ENCODE results near the gene IQCE. TPM values are rescaled to one million over a fixed set of nuclear protein-coding genes. Genes with fewer than 3 reads are reported as not detected.

The IQCE gene
- total RNA-seq, 4 donors from 2014 or later: 16.8 to 46.9 (median 26.9) TPM

DNA sequence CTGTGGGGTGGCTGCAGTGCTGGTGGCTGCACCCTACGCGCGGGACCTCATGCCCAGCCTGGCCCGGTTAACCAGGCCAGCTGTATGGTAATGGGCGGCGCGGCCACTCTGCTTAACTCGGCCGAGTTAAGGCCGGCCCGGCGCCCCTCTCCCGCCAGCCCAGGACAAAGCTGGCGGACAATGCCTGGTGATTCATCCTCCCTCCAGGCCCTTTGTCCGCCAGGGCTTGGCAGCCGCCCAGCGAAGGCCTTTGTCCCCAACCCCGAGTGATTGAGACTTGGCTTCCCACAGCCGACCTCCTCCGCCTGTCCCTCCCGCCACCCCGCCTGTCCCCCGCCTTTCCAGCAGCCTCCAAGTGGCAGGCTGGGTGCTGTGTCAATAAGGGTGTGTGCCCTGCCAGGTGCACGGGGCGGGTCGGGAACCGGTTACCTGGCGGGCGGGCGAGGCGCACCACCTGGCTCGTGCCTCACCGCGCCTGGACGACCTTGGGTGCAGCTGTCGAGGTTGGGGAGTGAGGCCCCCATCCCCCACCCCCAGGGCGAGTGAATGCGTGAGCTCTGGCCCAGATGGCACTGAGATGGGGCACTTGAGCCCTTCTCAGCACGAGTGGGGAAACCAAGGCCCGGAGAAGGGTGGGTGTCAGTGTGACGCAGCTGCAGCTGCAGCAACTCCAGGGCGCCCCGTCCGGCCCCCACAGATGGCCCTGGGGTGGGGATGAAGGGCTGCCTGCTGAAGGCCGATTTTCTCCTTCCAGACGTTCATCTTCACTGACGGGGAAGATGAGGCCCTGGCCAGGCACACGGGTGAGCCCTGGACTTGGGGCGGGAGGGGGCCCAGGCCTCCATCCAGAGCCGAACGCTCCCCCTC, 34.6 kb upstream of the IQCE start:
- DNase-seq (ENCODE audit: low spot score in 2 of 2): no peak
- Histone ChIP-seq H3K4me3 (peak overlapping the region in 1 of 4 donors; percentile 63), H3K27me3 (peaks cover 0 to 28% of the 10 kb centered on the region in 2 donors), H3K9me3 (no peaks in the 10 kb centered on the region), H3K36me3 (peaks cover 0 to 18% (median 0%) of the 10 kb centered on the region in 3 donors), H3K27ac (peak overlapping the region; percentile 40 to 71 (median 68)), H3K4me1 (peaks cover 0 to 94% (median 77%) of the 10 kb centered on the region in 4 donors)
- TF ChIP-seq EP300 (IDR thresholded peaks at IDR 0.05) (peak in 1 of 2 donors; percentile 48), POLR2A (IDR thresholded peaks at IDR 0.05) (no peak)
- TF ChIP-seq, protein P1, sequence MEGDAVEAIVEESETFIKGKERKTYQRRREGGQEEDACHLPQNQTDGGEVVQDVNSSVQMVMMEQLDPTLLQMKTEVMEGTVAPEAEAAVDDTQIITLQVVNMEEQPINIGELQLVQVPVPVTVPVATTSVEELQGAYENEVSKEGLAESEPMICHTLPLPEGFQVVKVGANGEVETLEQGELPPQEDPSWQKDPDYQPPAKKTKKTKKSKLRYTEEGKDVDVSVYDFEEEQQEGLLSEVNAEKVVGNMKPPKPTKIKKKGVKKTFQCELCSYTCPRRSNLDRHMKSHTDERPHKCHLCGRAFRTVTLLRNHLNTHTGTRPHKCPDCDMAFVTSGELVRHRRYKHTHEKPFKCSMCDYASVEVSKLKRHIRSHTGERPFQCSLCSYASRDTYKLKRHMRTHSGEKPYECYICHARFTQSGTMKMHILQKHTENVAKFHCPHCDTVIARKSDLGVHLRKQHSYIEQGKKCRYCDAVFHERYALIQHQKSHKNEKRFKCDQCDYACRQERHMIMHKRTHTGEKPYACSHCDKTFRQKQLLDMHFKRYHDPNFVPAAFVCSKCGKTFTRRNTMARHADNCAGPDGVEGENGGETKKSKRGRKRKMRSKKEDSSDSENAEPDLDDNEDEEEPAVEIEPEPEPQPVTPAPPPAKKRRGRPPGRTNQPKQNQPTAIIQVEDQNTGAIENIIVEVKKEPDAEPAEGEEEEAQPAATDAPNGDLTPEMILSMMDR (IDR thresholded peaks at IDR 0.05): no peak
- WGBS, 2 donors: 33 to 63% methylated on average over 23 to 25 of the region's 51 CpGs

DNA sequence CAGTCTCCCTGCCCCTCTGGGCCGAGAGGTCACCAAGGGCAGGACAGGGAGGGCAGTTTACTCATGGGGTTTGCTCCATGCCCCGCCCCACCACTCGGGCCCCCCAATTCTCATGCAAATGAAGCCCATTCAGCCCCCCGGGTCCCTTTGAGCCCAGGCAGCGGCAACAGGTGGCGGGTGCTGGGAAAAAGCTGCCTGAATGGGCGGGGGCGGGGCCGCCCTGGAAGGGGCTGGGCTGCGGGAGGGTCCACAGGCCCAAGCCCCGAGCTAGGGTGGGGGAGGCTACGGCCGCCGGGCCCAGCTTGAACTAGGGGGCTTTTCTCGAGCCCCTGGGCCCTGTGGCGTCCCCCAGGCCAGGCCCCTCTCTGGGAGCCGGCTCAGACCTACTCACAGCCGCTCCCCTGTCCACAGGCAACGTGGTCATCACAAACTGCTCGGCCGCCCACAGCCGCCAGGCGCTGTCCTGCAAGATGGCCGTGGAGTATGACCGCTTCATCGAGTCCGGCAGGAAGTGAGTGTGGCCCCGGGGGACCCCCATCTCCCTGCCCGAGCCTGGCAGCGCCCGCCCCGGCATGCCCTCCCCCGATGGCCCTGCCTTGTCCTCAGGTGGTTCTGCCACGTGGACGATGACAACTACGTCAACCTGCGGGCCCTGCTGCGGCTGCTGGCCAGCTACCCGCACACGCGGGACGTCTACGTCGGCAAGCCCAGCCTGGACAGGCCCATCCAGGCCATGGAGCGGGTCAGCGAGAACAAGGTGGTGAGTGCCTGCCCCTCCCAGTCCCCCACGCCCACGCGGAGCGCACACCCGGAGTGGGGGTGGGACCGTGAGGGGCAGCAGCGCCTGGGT, 33.7 kb upstream of the IQCE start:
- Histone ChIP-seq H3K27me3 (peaks cover 0 to 28% of the 10 kb centered on the region in 2 donors), H3K9me3 (no peaks in the 10 kb centered on the region), H3K36me3 (peaks cover 0 to 18% (median 0%) of the 10 kb centered on the region in 3 donors), H3K27ac (peak overlapping the region in 3 of 4 donors; percentile 66 to 71 (median 70)), H3K4me3 (no peak overlapping the region), H3K4me1 (peaks cover 0 to 100% (median 84%) of the 10 kb centered on the region in 4 donors)
- TF ChIP-seq, protein P1 (IDR thresholded peaks at IDR 0.05): no peak
- TF ChIP-seq POLR2A (IDR thresholded peaks at IDR 0.05) (no peak), EP300 (IDR thresholded peaks at IDR 0.05) (no peak)
- DNase-seq (ENCODE audit: low spot score in 2 of 2): no peak
- WGBS, 2 donors: 78 to 80% methylated on average over 32 to 41 of the region's 53 CpGs

DNA sequence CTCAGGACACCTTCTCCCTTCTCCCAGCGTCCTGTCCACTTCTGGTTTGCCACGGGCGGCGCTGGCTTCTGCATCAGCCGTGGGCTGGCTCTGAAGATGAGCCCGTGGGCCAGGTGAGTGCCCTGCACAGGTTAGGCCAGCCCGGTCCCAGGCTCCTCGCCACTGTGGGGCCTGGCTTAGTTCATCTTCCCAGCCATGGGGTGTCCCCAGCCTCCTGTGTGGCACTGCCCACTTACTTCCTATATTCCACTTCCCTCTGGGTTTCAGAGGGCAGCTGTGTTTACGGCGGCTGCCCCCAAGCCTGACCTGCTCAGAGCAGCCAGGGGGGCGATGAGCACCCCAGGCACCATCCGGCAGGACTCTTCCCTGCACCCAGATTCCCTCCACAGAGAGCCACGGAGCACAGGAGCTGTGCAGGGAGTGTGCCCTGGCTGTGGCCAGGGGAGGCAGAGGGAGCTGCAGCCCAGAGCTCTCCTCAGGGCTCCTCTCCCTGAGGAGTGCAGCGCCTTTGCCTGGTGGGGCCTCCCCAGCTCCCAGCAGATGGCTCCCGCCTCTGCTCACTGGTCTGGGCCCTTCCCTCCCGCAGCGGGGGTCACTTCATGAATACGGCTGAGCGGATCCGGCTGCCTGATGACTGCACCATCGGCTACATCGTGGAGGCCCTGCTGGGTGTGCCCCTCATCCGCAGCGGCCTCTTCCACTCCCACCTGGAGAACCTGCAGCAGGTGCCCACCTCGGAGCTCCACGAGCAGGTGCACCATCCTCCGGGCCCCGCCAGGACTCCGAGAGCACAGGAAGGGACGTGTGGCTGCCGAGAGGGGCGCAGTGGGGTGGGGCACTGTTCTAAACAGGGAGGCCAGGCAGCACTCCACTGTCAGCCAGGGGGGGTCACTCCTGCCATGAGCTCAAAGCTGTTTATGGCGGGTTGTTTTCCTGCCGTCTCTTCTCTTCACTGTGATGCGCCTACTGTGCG, 32.8 kb upstream of the IQCE start:
- Histone ChIP-seq H3K27ac (peak overlapping the region in 1 of 4 donors; percentile 66), H3K36me3 (peaks cover 0 to 18% (median 0%) of the 10 kb centered on the region in 3 donors), H3K4me1 (peaks cover 0 to 100% (median 85%) of the 10 kb centered on the region in 4 donors), H3K27me3 (peaks cover 0 to 28% of the 10 kb centered on the region in 2 donors), H3K9me3 (no peaks in the 10 kb centered on the region), H3K4me3 (no peak overlapping the region)
- TF ChIP-seq POLR2A (IDR thresholded peaks at IDR 0.05): no peak
- TF ChIP-seq EP300 (IDR thresholded peaks at IDR 0.05): no peak
- TF ChIP-seq, protein P1 (IDR thresholded peaks at IDR 0.05): no peak
- WGBS, 2 donors: 80 to 87% methylated on average over 27 to 30 of the region's 36 CpGs
- no peak for DNase-seq (ENCODE audit: low spot score in 2 of 2)

DNA sequence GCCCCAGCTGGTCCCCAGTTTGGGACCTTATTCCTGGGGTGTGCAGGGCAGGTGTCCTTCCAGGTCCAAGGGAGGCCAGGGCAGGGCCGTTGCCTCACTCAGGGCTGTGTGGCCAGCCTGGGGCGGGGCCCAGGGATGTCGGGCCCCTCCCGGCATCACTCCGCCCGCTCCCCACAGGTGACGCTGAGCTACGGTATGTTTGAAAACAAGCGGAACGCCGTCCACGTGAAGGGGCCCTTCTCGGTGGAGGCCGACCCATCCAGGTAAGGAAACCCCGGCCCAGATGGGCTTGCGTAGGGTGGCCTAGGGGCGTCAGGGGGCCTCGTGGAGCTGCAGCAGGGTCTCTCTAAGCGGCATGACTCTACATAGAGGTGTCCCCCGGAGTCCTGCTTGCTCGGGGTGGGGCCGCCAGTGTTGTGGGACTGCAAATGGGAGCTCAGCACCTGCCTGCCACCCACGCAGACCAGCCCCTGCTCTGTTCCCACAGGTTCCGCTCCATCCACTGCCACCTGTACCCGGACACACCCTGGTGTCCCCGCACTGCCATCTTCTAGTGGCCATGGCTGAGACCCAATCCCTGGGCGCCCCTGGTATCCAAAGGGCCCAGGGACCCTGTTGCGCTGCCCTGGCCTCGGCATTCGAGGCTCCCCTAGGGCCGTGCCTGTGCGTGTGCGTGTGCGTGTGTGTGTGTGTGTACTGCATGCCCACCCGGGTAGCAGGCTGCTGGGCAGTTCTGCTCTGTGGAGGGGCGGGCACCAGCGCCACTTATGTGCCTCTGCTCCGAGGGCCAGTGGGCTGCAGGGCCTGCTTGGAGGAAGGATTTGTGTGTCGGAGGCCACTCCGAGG, 31.9 kb upstream of the IQCE start:
- peaks cover 0 to 100% (median 80%) of the 10 kb centered on the region in 4 donors for H3K4me1 ChIP-seq
- H3K4me3 ChIP-seq: no peak overlapping the region
- DNase-seq (ENCODE audit: low spot score in 2 of 2): no peak
- H3K27ac ChIP-seq: no peak overlapping the region
- peaks cover 0 to 18% of the 10 kb centered on the region in 2 donors for H3K27me3 ChIP-seq
- peaks cover 0 to 18% (median 0%) of the 10 kb centered on the region in 3 donors for H3K36me3 ChIP-seq
- WGBS, 2 donors: 88 to 90% methylated on average over 28 to 33 of the region's 40 CpGs
- no peaks in the 10 kb centered on the region for H3K9me3 ChIP-seq
- TF ChIP-seq POLR2A (IDR thresholded peaks at IDR 0.05) (no peak), EP300 (IDR thresholded peaks at IDR 0.05) (no peak)
- TF ChIP-seq, protein P1 (IDR thresholded peaks at IDR 0.05): no peak
